ENCODE results near the gene PPP2CA.
"Not testable (repeated sequence)": the region's sequence is repeated elsewhere in the genome, so short reads cannot be mapped to it uniquely, and the experiment has no call there.

The PPP2CA gene

GRCh38 chr5:134245101-134245604 lies 19.3 kb upstream of the PPP2CA start:
- no peak for DNase-seq

GRCh38 chr5:134242146-134242545 lies 16.3 kb upstream of the PPP2CA start:
- DNase-seq = no peak

GRCh38 chr5:134240421-134240962 lies 14.6 kb upstream of the PPP2CA start:
- peak; percentile 19 for DNase-seq

GRCh38 chr5:134236820-134237219 lies 10.9 kb upstream of the PPP2CA start:
- DNase-seq = no peak

- no peak for DNase-seq
These were observed 10.4 kb upstream of the PPP2CA start for GRCh38 chr5:134236318-134236717.

GRCh38 chr5:134228624-134229023 lies 2.8 kb upstream of the PPP2CA start:
- DNase-seq = no peak

- DNase-seq = peak; percentile 15
These were observed 1.9 kb upstream of the PPP2CA start for GRCh38 chr5:134227776-134228175.

GRCh38 chr5:134227259-134227658 lies 1.4 kb upstream of the PPP2CA start:
- DNase-seq = peak; percentile 92

- DNase-seq = peak; percentile 25
These were observed 744 bp upstream of the PPP2CA start for GRCh38 chr5:134226441-134227192.

GRCh38 chr5:134224888-134225779 lies 739 bp downstream of the PPP2CA start:
- peak; percentile 76 for DNase-seq

GRCh38 chr5:134223406-134224248 lies 2.2 kb downstream of the PPP2CA start:
- peak; percentile 41 for DNase-seq

- not testable (repeated sequence) for DNase-seq
These were observed 4.2 kb downstream of the PPP2CA start for GRCh38 chr5:134221690-134222089.

GRCh38 chr5:134215757-134216156 lies 10.1 kb downstream of the PPP2CA start:
- no peak for DNase-seq

- not testable (repeated sequence) for DNase-seq
These were observed 14.4 kb downstream of the PPP2CA start for GRCh38 chr5:134211263-134212031.

- no peak for DNase-seq
These were observed 16.2 kb downstream of the PPP2CA start for GRCh38 chr5:134209477-134210245.

- DNase-seq = no peak
These were observed 18.2 kb downstream of the PPP2CA start for GRCh38 chr5:134207696-134208095.

- no peak for DNase-seq
These were observed 19.2 kb downstream of the PPP2CA start for GRCh38 chr5:134206627-134207160.

- no peak for DNase-seq
These were observed 21.3 kb downstream of the PPP2CA start for GRCh38 chr5:134204575-134204974.

- no peak for DNase-seq
These were observed 22.2 kb downstream of the PPP2CA start for GRCh38 chr5:134203630-134204029.

GRCh38 chr5:134195666-134196065 lies 30.2 kb downstream of the PPP2CA start:
- peak; percentile 36 for DNase-seq

- no peak for DNase-seq
These were observed 36.8 kb downstream of the PPP2CA start for GRCh38 chr5:134189031-134189430.
